Activated CD4-positive, CD25-positive, alpha-beta regulatory T cell treated with anti-CD3 and anti-CD28 coated beads, Interleukin-2, amount 50 U/mL, for 24 hours (primary cell): ENCODE measurements around the gene IL18.
"Not testable (repeated sequence)": the region's sequence is repeated elsewhere in the genome, so short reads cannot be mapped to it uniquely, and the experiment has no call there.

Experiments
- ATAC-seq, 2 donors: fragments of 150-1000 bp; cut with Tn5 transposase; one replicate each; pipeline ENCODE4 v1.10.0; 2021; ENCODE audit warnings: mild to moderate bottlenecking in 1 of 2, moderate library complexity in 1 of 2

IL18 gene

DNA sequence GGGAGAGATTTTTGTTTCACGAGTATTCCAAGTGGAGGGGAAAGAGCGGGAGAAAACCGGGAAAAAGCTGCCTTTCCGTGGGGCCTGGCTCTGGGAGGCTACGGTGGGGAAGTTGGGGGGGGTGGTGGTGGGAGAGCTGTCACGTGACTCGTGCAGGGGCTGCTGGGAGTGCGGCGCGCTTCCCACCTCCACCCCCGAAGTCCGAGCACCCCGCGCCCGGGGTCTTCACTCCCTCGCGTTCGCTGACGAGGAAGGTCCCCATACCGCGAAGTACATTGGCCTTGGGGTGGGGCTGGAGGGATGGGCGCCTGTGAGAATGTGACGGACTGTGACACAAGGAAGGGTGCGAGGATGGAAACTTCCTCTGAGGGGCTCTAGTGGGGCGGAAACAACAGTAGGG lies 3.3 kb upstream of the IL18 start, which contains the start of gene TEX12:
TSS of gene TEX12 (plus strand) at position 228 of the 400 bp plus-strand sequence. CDS start 1,897 bp downstream, outside the sequence.
- ATAC-seq: no peak

DNA sequence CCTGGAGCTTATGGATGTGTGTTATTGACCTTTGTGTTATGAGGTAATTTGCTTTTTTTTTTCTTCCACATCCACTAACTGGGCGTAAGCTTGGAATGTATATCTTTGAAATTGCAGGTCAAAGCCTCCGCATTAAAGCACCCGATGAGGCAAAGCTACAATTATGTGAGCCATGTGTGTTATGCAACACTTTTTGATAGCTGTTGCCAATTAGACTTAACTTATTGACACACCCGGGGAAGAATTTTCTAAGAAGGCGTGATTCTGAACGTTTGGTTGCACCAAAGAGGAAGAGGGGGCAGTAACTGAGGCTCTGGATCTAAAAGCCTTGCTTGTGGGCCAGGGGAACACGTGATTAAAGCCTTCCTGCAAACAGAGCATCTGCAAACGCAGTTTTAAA lies 2.7 kb upstream of the IL18 start:
- ATAC-seq: no peak

DNA sequence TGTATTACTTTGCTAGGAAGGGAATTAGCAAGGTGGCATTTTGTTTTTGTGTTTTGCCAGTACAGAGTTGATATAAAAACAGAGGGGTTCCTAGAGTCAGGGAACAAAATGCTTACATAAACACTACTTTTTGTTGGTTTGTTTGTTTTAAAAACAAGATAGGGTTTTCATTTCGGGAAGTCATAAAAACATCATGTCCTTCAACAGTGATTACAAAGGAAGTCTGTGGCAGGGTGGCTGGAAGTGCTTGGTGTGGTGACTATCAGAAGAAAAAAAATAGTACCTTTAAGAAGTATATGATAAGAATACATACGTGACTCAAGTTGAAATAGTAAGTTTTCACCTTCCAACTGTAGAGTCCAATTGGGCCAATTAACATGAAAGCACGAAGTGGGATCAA lies 1.2 kb upstream of the IL18 start:
- ATAC-seq: no peak

DNA sequence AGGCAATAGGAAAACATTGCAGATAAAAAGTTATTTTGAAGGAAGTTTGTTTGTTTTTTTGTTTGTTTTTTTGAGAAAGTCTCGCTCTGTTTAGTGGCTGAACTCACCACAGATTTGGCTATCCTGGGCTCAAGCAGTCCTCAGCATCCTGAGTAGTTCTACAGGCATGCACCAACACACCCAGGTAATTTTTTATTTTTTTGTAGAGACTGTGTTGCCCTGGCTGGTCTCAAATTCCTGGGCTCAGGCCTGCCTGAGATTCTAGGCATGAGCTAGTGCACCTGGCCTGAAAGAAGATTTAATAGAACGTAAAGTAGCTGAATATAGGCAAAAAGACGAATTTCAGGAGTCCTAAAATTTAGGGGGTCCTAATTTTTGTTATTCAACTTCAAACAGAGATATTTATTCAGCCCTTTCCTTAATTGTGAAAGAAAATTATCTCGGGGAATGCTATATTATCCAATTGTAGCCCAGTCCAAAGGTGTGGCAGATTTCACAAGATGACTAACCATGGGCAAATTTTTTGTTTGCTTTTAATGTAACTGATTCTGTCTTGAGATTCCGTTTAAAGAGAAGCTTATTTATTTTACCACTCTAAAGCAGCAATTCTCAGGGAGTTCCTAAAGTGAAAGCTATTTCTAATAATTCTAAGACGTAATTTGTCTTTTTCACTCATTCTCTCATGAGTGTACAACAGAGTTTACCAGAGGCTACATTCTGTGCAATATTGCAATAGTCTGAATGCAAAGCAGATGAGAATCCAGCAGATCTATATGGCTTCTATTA lies 940 bp downstream of the IL18 start:
- ATAC-seq: no peak

DNA sequence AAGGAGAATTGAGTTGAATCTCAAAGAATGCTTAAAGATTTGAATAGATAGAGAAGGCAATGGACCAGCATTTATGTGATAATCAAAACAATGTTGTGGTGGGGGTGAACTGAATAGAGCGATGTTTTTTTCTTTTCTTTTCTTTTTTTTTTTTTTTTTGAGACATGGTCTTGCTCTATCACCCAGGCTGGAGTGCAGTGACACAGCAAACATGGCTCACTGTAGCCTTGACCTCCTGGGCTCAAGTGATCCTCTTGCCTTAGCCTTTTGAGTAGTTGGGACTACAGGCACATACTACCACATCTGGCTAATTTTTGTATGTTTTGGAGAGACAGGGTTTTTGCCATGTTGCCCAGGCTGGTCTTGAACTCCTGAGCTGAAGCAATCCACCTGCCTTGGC lies 1.7 kb downstream of the IL18 start:
- ATAC-seq: not testable (repeated sequence)

DNA sequence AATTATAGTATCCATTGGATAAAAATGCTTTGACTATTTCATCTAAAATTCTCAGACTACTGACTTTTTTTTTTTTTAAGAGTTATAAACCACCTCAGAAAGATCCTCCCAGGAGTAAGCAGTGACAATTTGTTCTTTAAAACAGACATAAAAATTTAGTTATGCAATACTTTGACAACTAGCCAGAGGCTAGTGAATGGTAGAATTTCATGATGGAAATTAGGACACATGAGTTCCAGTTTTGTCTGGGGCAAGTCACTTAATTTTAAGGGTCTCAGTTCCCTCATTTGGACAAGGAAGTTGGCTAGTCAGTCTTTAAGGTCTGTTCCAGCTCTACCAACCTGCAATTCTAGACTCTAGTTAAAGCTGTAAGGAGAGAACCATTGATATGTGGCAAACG lies 2.9 kb downstream of the IL18 start:
- ATAC-seq: no peak

DNA sequence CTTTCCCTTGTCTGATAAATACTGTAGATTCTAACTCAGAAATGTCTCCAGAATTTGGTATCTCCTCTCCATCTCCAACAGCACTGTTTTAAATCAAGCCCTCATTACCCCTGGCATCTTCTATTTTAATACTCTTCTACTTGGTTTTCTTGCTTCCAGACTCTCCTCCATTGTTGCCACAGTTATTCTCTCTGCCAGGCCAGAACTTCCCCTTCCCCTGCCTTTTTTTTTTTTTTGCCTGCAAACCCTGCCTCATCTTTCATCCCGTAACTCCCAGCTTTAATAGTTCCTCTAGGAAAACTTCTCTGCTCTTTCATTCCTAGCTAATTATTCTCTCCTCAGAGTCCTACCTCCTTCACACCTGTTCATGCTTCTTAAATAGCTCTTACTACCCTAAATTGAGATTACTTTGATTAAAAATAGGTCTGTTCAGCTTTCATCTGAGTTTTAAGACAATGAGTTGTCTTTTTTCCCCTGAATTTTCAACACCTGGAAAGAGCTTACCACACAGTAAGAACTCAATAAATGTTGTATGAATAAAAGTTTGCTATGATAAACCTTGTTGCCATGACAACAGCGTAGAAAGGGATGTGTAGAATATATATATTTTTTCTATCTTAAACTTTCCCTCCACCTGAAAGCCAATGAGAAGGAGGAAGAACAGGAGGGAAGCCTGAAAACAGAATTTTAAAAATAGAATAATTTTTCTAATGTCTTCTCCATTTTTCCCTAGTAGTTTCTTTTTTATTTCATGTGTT lies 3.6 kb downstream of the IL18 start:
- ATAC-seq: no peak

DNA sequence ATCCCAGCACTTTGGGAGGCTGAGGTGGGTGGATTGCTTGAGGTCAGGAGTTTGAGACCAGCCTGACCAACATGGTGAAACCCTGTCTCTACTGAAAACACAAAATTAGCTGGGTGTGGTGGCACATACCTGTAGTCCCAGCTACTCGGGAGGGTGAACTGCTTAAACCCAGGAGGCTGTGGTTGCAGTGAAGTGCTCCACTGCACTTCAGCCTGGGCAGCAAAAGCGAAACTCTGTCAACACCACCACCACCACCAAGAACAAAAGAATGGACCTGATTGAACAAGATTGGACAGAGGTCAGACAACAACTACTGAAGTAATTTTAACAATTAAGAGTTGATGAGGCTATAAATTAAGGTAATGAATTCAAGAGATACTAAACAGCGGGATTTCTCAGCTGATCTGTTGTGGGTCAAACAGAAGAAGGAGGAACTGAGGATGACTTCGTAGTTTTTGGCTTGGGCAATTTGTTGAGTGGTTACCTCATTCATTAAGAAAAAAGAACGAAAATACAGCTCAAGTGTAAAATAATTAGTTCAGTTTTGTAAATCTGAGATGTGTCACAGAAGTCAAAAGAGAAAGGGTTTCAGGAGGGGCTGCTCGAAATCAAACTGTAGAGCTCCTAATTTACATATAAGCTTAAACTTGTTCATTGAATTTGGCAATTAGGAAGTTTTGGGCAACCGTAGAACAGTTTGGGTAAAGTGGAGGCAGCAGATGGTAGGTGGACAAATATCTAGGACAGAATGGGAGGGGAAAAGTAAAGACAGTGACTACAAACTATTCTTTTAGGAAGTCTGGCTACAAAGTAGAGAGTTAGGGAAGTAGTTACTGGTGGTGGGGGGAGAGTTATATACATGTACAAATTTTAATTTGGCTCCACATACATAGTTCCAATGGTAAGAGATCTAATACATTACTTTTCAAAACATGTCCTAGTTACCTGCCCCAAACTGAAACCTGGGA lies 4.5 kb downstream of the IL18 start:
- no peak for ATAC-seq

DNA sequence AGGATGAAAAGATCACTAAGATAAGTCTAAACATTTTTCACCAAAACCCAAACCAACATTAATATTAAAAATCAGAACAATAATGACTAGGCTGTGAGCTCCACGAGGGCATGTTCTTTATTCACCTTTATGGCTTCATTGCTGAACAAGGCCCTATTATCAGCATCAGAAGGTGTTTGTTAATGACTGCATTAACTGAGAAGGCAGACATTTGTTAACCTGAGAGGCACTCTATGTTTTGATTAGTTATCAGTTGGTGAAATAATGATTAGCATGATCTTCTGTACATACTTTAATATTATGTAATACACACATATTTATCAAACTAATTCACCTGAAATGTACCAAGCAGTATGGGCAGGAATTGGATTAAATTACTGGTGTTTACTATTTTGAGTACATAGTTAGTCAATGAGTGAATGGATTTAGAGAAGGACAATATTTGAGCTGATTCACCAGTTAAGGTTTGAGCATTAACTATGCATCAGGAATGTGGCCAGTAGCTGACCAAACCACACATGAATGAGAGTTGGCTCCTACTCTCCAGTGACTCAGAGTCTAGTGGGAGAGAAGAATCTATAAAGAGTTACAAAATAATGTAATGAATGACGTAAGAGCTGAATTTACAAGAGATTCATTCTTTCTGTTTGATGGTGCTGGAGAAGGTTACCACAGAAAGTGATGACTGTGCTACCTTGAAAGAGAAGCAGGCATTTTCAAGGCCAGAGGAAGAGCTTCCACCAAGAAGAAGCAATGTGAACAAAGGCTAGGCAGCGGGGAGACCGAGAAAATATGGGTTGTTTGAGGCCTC lies 6.7 kb downstream of the IL18 start:
- ATAC-seq: peak; percentile 75 to 84

DNA sequence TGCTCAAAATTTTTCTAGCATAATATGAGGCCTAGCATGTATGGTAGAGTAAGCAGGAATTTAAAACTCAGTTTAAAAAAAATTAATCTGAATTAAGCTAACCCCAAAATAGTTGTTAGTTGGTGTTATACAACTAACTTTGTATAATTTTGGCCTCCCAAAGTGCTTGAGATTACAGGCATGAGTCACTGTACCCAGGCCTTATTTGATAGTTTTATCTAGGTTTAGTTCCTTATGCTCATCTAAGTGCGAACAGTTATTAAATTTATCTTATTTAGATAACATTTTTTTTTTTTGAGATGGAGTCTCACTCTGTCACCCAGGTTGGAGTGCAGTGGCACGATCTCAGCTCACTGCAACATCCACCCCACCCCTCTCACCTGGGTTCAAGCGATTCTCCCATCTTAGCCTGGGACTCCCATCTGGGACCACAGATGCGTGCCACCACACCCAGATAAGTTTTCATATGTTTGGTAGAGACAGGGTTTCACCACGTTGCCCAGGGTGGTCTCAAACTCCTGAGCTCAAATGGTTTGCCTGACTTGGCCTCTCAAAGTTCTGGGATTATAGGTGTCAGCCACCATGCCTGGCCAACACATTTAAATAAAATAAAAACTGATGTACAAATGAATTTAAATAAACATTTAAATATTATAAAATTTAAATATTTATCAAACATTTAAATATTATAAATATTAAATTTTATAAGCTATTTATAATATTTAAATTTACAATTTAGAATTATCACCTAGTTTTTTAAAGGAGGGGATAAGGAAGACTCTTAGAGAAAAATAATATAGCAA lies 7.5 kb downstream of the IL18 start:
- no peak for ATAC-seq

DNA sequence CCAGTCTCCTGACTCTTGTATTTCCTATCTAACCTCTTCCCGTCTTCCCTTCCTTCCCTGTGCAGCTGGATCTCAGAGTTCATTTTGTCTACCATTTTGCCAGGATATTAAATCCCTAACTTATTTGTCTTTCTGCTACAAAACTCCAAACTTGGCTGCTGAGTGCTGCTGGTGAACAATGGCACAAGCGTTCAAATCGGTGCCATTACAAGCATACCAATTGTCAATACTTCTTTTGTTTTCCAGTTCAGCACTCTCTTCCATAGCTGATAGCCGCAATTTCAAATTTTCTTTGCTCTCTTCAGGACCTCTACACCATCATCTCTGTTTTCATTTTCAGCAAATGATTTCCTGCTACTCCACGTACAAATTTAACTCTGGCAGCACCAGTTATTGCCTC lies 13.4 kb downstream of the IL18 start:
- ATAC-seq: no peak

DNA sequence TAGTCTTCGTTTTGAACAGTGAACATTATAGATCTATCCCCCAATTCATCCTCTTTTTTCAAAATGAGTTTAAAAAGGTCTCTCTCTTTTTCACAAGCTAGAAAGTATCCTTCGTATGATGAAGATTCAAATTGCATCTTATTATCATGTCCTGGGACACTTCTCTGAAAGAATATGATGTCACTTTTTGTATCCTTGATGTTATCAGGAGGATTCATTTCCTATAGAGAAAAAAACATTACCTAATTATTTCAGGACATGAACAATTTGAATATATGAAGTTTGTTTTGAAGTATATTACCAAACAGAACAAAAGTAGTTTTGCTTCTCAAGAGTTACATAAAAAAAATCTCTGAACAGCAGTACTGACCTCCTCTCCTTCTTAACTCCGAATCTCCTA lies 20.3 kb downstream of the IL18 start:
- no peak for ATAC-seq

DNA sequence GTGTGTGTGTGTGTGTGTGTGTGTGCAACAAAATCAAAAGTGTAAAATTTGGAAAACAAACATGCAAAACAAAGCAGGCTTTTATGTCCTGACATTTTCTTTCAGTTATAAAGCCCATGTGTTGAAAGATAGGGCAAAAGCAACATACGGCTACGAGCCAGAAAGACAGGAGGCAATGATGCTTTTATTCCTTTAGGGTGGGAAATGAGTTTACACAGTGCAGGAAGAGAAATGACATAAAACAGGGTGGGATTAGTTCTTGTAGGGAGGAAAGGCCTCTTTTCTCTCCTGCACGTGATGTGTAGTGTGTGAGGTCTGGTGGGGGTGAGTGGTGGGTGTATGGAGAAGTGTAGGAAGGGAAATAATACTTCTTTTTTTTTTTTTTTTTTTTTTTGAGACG lies 29.4 kb downstream of the IL18 start:
- ATAC-seq: no peak

DNA sequence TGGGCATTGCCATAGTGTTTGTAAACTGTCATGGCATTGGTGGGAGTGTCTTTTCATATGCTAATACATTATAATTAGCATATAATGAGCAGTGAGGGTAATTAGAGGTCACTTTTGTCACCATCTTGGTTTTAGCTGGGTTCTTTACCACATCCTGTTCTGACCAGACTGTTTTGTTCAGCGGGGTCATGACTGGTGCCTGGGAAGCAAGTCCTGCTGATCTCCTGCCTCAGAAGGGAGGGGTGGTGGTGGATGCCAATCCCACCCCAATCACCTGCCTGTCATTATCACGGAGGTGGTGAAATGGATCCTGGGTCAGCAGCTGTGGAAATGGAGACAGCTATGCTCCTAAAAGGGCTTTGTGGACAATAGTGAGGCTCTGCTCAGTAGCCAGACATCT lies 31.2 kb downstream of the IL18 start:
- ATAC-seq: no peak

DNA sequence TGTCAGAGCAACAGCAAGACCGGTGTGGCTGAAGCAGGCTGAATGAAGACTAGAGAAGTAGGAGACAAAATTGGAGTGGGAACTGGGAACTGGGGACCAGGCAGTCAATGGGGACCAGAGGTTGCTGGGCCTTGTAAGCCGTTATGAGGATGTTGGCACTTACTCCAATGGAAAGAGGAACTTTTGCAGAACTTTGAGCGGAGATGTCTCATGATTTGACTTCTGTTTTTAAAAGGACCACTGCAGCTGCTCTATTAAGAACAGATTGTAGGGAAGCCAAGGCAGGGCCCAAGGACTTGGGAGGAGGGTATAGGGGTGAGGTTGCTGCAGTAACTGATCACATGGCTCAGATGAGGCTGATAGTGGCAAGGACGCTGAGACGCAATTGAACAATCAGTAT lies 34.2 kb downstream of the IL18 start:
- ATAC-seq: no peak

DNA sequence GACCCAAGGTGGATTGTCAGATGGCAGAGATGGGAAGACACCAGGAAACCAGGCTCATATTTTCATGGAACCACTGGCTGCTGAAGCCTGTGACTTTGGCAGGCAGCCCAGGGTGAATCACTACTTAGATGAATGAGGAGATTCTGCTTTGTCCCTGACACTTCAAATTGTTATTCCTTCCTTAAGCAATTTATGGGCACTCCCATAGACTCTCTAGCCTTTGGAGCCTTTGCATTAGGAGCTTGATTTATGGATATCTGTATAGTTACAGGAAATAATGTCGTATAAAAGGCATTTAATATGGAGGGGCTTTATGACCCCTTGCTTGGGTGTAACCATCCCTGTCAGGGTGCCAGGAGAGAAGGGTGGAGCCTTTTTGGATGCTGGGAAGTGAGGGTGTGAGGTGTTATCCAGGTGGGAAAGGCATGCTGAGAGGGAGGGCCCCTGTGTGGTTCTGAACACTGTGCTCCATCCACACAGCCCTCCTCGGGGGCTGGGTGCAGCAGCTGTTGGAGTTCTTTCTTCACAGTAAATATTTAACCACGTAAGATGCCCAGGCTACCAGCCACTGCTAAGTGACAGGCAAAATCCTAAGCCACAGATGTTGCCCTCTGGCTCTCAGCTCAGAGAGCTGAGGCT lies 35.3 kb downstream of the IL18 start:
- no peak for ATAC-seq

DNA sequence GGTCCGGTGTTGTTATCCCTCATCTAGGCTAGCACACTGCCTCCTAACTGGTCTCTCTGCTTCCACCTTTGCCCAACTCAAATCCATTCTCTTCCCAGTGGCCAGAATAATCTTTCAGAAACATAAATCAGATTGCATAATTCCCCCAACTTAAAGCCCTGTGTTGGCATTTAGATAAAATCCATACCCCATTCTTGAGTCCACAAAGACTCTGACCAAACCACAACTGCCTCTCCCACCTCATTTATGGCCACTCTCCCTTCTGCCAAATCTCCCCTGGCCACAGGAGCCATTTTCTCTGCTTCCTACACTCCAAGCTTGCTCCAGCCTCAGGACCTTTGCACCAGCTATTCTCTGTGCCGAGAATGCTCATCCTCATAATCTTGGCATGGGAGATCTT lies 36.8 kb downstream of the IL18 start:
- no peak for ATAC-seq

DNA sequence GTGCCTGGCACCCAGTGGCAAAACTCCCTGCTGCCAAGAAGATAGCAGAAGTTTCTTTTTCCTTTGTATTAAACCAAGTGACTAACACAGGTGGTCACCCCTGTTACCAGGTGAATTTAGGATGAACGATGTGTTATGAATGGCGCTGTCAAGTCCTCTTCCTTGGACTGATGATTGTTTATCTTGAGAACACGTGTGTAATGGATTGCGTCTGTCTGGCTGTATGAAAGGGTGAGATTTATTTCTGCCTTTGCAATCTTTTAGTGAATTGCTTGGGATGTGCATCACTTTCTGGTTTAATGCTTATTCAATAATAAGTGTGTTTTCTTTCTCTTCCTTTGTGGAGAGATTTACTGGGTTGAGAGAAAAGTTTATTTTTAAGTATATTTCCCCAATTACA lies 40.8 kb downstream of the IL18 start:
- no peak for ATAC-seq

DNA sequence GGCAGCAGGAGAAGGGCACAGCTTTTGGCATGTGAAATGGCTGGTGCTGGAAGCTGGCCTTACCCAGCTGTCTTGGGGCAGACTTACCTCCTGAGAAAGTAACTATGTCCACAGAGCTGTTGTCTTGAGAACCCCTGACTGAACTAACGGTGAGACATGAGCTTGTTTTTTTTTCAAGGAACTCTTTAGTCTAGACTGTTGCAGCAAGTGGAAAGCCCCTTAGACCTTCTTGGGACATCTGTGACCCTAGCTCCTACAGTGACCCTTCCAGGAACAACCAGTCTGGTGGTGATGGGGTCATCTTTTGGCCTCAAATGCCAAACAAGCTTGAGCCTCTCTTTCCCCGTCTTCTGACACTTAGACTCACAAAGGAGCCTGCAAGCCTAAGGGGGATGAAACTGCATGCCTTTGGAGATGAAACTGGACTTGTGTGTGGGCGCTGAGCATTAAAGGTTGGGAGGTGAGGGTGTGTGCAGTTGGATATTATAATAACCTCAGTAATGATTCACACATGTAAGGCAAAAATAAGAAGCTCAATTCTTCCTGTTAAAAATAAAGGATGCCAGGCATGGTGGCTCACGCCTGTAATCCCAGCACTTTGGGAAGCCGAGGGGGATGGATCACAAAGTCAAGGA lies 41.8 kb downstream of the IL18 start:
- no peak for ATAC-seq

DNA sequence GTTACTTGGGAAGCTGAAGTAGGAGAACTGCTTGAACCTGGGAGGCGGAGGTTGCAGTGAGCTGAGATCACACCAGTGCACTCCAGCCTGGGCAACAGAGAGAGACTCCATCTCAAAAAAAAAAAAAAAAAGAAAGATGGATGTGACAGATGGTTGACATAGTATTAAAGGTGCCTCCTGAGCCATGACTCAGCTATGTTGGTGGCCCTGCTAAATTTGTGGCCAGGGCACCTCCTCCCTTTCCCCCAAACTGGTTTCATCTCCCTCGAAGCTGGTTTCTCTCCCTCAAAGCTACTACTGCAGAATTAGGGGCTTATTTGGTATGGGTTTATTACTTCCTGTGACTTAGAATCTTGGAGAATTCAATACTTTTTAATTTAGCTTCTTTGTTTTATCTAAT lies 45.7 kb downstream of the IL18 start:
- ATAC-seq: peak; percentile 48 to 56
